Panc1 (cell line): ENCODE measurements around the gene SPRED2. TPM values are rescaled to one million over a fixed set of nuclear protein-coding genes. Genes with fewer than 3 reads are reported as not detected.

Experiments
- ATAC-seq: fragments of 200-7000 bp; cut with Tn5 transposase; 2 replicates; pipeline ENCODE4 v1.9.1; 2020; ENCODE audit warnings: mild to moderate bottlenecking, moderate library complexity
- BruUV-seq: library from RNA; stranded (reverse); fragments of 400-500 nt; replicated peaks from 2 replicates; lab custom pipeline; 2021; lab: Mats Ljungman, UMichigan
- CTCF ChIA-PET: fragments of 300-600 bp; sonication (Branson Sonifier 250); formaldehyde crosslinking; loops from one replicate; lab custom pipeline; 2022; ENCODE audit warnings: antibody characterized with exemption; lab: Charles Lee
- POLR2A ChIA-PET: fragments of 300-600 bp; sonication (Branson Sonifier 250); formaldehyde crosslinking; loops from one replicate; lab custom pipeline; 2022; ENCODE audit warnings: antibody characterized with exemption; lab: Charles Lee
- DNase-seq: peaks from one replicate; pipeline ENCODE4 v3.0.0-alpha.2; 2010; ENCODE audit warnings: low read depth, low spot score
- H3K27ac ChIP-seq: 2 replicates; pipeline ENCODE4 v1.5.1; 2011; ENCODE audit warnings: mild to moderate bottlenecking, low read length, inconsistent platforms
- H3K27me3 ChIP-seq: fragments of 200-500 bp; sonication (Bioruptor generic); 2 replicates; pipeline ENCODE4 v1.6.0; 2014; ENCODE audit warnings: low read length, inconsistent platforms; ENCODE audit not compliant: control insufficient read depth, insufficient read depth
- H3K36me3 ChIP-seq: fragments of 200-500 bp; sonication (Bioruptor generic); 2 replicates; pipeline ENCODE4 v1.5.1; 2014; ENCODE audit warnings: inconsistent platforms, mild to moderate bottlenecking, low read length, moderate library complexity; ENCODE audit not compliant: control insufficient read depth, insufficient read depth
- H3K4me1 ChIP-seq: 2 replicates; pipeline ENCODE4 v1.5.1; 2011; ENCODE audit warnings: inconsistent platforms, mild to moderate bottlenecking, low read length, moderate library complexity; ENCODE audit not compliant: control insufficient read depth, insufficient read depth
- H3K4me3 ChIP-seq, 2 experiments: 2 replicates each; pipeline ENCODE4 v1.5.1; 2011 to 2012; ENCODE audit warnings: low read depth in 2 of 2, low read length in 2 of 2, mild to moderate bottlenecking in 2 of 2, inconsistent platforms in 1 of 2, moderate library complexity in 1 of 2
- H3K9me3 ChIP-seq: fragments of 200-500 bp; sonication (Bioruptor generic); 2 replicates; pipeline ENCODE4 v1.5.1; 2014; ENCODE audit warnings: low read depth, mild to moderate bottlenecking, inconsistent platforms, low read length, moderate library complexity; ENCODE audit not compliant: control insufficient read depth, insufficient read depth
- POLR2AphosphoS5 ChIP-seq: IDR thresholded peaks from 2 replicates; pipeline ENCODE4 v1.6.1; 2012; ENCODE audit warnings: mild to moderate bottlenecking, low read depth, low read length, moderate library complexity
- SIN3A ChIP-seq: IDR thresholded peaks from 2 replicates; pipeline ENCODE4 v1.6.1; 2012; ENCODE audit warnings: low read depth, mild to moderate bottlenecking, low read length, moderate library complexity, borderline replicate concordance; ENCODE audit not compliant: insufficient read depth
- TCF7L2 ChIP-seq: IDR thresholded peaks from 2 replicates; pipeline ENCODE4 v1.6.1; 2011; ENCODE audit warnings: mild to moderate bottlenecking, low read depth, low read length, inconsistent platforms
- in situ Hi-C: cut with HindIII; loops from 2 replicates; pipeline ENCODE4 v1.10.0; 2016; ENCODE audit warnings: low sequenced_read_pairs, low pct_unique_long_range_greater_than_20kb
- intact Hi-C: fragments of 100-400 bp; cut with micrococcal nuclease; formaldehyde crosslinking; loops from one replicate; pipeline ENCODE4 v1.10.0; 2022; ENCODE audit not compliant: unreplicated experiment
- total RNA-seq: library from RNA; stranded (reverse); gene quantifications from one replicate; pipeline ENCODE4 v1.2.1, GENCODE V29; 2021; ENCODE audit not compliant: unreplicated experiment
- TF ChIP-seq, protein P1 (sequence below), 2 experiments: IDR thresholded peaks; 2 replicates each; pipeline ENCODE4 v1.6.1; 2011 to 2012; ENCODE audit warnings: low read depth in 2 of 2, control low read depth in 1 of 2, low read length in 1 of 2, mild to moderate bottlenecking in 1 of 2, moderate library complexity in 1 of 2; ENCODE audit not compliant: insufficient read depth in 1 of 2
- TF ChIP-seq, protein P2 (sequence below): fragments of 450-650 bp; IDR thresholded peaks from 2 replicates; pipeline ENCODE4 v1.5.1; 2017; ENCODE audit warnings: mild to moderate bottlenecking

Gene SPRED2
- total RNA-seq, 1 experiment from 2014 or later, result 60.1 TPM

DNA sequence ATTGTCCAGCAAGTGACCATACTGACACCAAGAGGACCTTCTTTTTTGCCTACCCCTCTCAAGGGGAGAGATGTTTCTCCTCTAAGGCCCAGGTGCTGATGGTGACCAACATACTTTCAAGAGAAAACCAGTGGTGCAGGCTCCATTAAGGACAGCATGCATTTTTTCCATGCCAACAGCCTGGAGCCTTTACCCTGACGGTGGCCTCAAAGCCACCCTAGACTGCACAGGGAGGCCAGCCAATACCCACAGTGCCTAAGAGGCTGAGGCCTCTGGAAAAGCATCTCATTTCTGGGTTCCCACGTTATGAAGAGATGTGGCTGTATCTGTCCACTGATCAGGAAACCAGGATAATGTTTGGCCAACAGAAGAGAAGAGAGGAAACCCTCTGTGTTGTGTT lies 19.3 kb downstream of the SPRED2 start:
- intact Hi-C loops, result loop anchor here (10.0 kb wide), 1 partner anchor 48 kb away; no protein-coding TSS in a partner anchor
- TF ChIP-seq TCF7L2, result 0 out of 2 replicates have a peak, but pooled peaks have one; percentile 21
- TF ChIP-seq, protein P1, sequence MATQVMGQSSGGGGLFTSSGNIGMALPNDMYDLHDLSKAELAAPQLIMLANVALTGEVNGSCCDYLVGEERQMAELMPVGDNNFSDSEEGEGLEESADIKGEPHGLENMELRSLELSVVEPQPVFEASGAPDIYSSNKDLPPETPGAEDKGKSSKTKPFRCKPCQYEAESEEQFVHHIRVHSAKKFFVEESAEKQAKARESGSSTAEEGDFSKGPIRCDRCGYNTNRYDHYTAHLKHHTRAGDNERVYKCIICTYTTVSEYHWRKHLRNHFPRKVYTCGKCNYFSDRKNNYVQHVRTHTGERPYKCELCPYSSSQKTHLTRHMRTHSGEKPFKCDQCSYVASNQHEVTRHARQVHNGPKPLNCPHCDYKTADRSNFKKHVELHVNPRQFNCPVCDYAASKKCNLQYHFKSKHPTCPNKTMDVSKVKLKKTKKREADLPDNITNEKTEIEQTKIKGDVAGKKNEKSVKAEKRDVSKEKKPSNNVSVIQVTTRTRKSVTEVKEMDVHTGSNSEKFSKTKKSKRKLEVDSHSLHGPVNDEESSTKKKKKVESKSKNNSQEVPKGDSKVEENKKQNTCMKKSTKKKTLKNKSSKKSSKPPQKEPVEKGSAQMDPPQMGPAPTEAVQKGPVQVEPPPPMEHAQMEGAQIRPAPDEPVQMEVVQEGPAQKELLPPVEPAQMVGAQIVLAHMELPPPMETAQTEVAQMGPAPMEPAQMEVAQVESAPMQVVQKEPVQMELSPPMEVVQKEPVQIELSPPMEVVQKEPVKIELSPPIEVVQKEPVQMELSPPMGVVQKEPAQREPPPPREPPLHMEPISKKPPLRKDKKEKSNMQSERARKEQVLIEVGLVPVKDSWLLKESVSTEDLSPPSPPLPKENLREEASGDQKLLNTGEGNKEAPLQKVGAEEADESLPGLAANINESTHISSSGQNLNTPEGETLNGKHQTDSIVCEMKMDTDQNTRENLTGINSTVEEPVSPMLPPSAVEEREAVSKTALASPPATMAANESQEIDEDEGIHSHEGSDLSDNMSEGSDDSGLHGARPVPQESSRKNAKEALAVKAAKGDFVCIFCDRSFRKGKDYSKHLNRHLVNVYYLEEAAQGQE (IDR thresholded peaks at IDR 0.05; ENCODE audit: insufficient read depth in 1 of 2, low read depth in 2 of 2, low read length in 1 of 2), result no peak
- no peaks in the 10 kb centered on the region for H3K27me3 ChIP-seq
- ChIA-PET CTCF (no interaction called here), POLR2A (no interaction called here)
- no peaks in the 10 kb centered on the region for H3K36me3 ChIP-seq
- in situ Hi-C loops, result no loop called here
- no TSS peak for BruUV-seq
- H3K9me3 ChIP-seq, result no peaks in the 10 kb centered on the region
- H3K4me3 ChIP-seq, result no peak overlapping the region
- peak overlapping the region; percentile 82 for H3K27ac ChIP-seq
- ATAC-seq (peak; percentile 46), DNase-seq (no peak)
- H3K4me1 ChIP-seq, result peaks cover 83% of the 10 kb centered on the region

DNA sequence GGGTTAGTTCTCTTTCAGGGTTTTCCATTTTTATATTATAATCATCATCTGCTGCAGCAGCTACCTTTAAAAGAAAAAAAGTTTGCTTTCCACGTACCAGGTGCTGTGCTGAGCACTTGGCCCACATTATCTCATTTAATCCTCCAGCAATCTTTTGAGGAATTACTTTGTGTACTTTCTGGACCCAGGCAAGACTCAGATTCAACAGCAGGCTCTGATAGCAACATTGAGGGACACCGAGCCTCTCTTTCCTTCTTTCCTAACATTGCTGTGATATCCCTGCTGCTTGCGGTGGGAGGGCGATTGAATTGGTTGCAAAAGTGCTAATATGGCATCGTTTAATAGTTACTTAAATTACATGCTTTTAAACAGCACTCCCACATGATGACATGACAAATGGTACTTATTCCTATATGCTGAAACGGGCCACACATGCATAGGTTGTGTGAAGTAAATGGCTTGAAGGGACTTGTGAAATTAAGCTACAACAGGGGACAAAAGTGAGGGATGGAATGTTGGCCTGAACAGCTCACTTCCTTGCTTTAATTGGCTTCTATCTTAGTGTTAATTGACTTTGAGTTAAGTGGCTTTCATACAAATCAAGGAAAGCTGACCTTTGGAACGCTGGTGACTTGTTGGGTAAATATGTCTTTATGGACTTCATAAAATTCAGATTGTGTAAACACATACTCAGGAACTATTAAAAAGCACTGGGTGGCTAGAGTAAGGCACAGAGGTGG lies 21.2 kb downstream of the SPRED2 start:
- TF ChIP-seq TCF7L2 (peak; percentile 86), POLR2AphosphoS5 (peak; percentile 73)
- TF ChIP-seq, protein P2, sequence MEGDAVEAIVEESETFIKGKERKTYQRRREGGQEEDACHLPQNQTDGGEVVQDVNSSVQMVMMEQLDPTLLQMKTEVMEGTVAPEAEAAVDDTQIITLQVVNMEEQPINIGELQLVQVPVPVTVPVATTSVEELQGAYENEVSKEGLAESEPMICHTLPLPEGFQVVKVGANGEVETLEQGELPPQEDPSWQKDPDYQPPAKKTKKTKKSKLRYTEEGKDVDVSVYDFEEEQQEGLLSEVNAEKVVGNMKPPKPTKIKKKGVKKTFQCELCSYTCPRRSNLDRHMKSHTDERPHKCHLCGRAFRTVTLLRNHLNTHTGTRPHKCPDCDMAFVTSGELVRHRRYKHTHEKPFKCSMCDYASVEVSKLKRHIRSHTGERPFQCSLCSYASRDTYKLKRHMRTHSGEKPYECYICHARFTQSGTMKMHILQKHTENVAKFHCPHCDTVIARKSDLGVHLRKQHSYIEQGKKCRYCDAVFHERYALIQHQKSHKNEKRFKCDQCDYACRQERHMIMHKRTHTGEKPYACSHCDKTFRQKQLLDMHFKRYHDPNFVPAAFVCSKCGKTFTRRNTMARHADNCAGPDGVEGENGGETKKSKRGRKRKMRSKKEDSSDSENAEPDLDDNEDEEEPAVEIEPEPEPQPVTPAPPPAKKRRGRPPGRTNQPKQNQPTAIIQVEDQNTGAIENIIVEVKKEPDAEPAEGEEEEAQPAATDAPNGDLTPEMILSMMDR, result no peak
- peak; percentile 84 for ATAC-seq
- BruUV-seq, result no TSS peak
- H3K9me3 ChIP-seq, result no peaks in the 10 kb centered on the region
- peak overlapping the region in 1 of 2 experiments; percentile 25; a peak in 1 of 4 replicates for H3K4me3 ChIP-seq
- intact Hi-C loops (loop anchor here (10.0 kb wide), 1 partner anchor 46 kb away; no protein-coding TSS in a partner anchor), in situ Hi-C loops (no loop called here)
- H3K4me1 ChIP-seq, result peaks cover 81% of the 10 kb centered on the region
- H3K36me3 ChIP-seq, result no peaks in the 10 kb centered on the region
- POLR2A ChIA-PET, result interaction anchor here (0.7 kb wide), 1 partner anchor 33 kb away, joined by 7 read pairs; no protein-coding TSS in a partner anchor
- DNase-seq, result no peak
- H3K27ac ChIP-seq, result peak overlapping the region; percentile 85
- H3K27me3 ChIP-seq, result no peaks in the 10 kb centered on the region
- CTCF ChIA-PET, result interaction anchor here (0.7 kb wide), 1 partner anchor 146 kb away, joined by 4 read pairs; no protein-coding TSS in a partner anchor

DNA sequence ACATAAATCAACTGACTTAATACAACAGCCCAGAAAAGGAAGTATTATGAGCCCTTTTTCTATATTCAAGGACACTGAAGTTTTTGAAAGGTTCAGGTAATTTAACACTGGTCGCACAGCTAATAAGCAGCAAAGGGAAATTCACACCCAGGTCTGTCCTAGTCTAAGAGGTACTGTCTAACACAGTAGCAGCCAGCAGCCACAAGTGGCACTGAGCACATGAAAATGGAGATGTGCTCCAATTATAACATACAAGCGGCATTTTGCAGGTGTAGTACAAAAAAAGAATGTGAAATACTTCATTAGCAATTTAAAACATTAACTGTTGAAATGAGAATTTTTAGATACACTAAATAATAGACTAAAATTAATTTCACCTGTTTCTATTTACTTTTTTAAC lies 23.4 kb downstream of the SPRED2 start:
- H3K36me3 ChIP-seq, result no peaks in the 10 kb centered on the region
- in situ Hi-C loops (no loop called here), intact Hi-C loops (no loop called here)
- H3K4me1 ChIP-seq, result peaks cover 85% of the 10 kb centered on the region
- CTCF ChIA-PET, result no interaction called here
- 0 out of 2 replicates have a peak overlapping the region, but pooled peaks have one; percentile 31 for H3K27ac ChIP-seq
- POLR2A ChIA-PET, result no interaction called here
- no peaks in the 10 kb centered on the region for H3K9me3 ChIP-seq
- no peaks in the 10 kb centered on the region for H3K27me3 ChIP-seq
- TF ChIP-seq, protein P2, result no peak
- TF ChIP-seq TCF7L2, result no peak
- TF ChIP-seq, protein P1 (IDR thresholded peaks at IDR 0.05; ENCODE audit: insufficient read depth in 1 of 2, low read depth in 2 of 2, low read length in 1 of 2), result no peak
- TF ChIP-seq SIN3A, result no peak
- TF ChIP-seq POLR2AphosphoS5, result no peak
- ATAC-seq (no peak), DNase-seq (no peak)
- no TSS peak for BruUV-seq
- no peak overlapping the region for H3K4me3 ChIP-seq
